Endothelial cell of umbilical vein (primary cell): ENCODE results near the gene LPCAT3. TPM values are rescaled to one million over a fixed set of nuclear protein-coding genes. Genes with fewer than 3 reads are reported as not detected.

Source experiments
- BruUV-seq: library from RNA; stranded (reverse); fragments of 400-500 nt; replicated peaks from 2 replicates; lab custom pipeline; 2021; lab: Mats Ljungman, UMichigan
- CTCF ChIA-PET: fragments of 300-600, 350-600 bp; sonication (Branson Sonifier 250); formaldehyde crosslinking; loops from one replicate; lab custom pipeline; 2021; ENCODE audit warnings: antibody characterized with exemption, inconsistent platforms; lab: Charles Lee
- POLR2A ChIA-PET: fragments of 300-600, 350-600 bp; sonication (Branson Sonifier 250); formaldehyde crosslinking; loops from one replicate; lab custom pipeline; 2021; ENCODE audit warnings: antibody characterized with exemption, inconsistent platforms; lab: Charles Lee
- DNase-seq: peaks from one replicate; pipeline ENCODE4 v3.0.0-alpha.2; 2011; ENCODE audit warnings: low read depth, low spot score
- FAIRE-seq: peaks from 2 replicates; lab custom pipeline; 2011; peaks lifted over from hg19 to GRCh38; lab: Jason Lieb, UNC
- H2AFZ ChIP-seq: 2 replicates; pipeline ENCODE4 v1.6.0; 2012; ENCODE audit warnings: low read depth, low read length, control low read depth, inconsistent platforms
- H3K27ac ChIP-seq: 2 replicates; pipeline ENCODE4 v1.5.1; 2011; ENCODE audit warnings: low read depth, mild to moderate bottlenecking, control low read depth, low read length, moderate library complexity; ENCODE audit not compliant: insufficient read depth
- H3K27me3 ChIP-seq, 2 experiments: 2 replicates each; pipeline versions ENCODE4 v1.6.0 to v1.6.1; 2011; ENCODE audit warnings: low read length in 2 of 2, mixed read lengths in 1 of 2; ENCODE audit not compliant: control insufficient read depth in 2 of 2, insufficient read depth in 2 of 2
- H3K36me3 ChIP-seq, 2 experiments: 2 replicates in 1 of 2; 3 replicates in 1 of 2; pipeline ENCODE4 v1.5.1; 2011; ENCODE audit warnings: low read length in 2 of 2, mild to moderate bottlenecking in 1 of 2, moderate library complexity in 1 of 2; ENCODE audit not compliant: control insufficient read depth in 2 of 2, insufficient read depth in 2 of 2; ENCODE audit errors: extremely low read depth in 1 of 2
- H3K4me1 ChIP-seq: 3 replicates; pipeline ENCODE4 v1.5.1; 2011; ENCODE audit warnings: mild to moderate bottlenecking, low read length; ENCODE audit not compliant: control insufficient read depth, insufficient read depth; ENCODE audit errors: extremely low read depth
- H3K4me2 ChIP-seq: 2 replicates; pipeline ENCODE4 v1.6.1; 2011; ENCODE audit warnings: low read length, control low read depth, mixed read lengths; ENCODE audit not compliant: insufficient read depth
- H3K4me3 ChIP-seq, 3 experiments: fragments of 200-600 bp in 1 of 3; sonication (generic), shearing (Covaris generic) in 1 of 3; replicated peaks in 1 of 3; 2 replicates each; pipeline ENCODE4 v1.5.1; 2011 to 2016; ENCODE audit warnings: control low read depth in 3 of 3, low read length in 3 of 3, mild to moderate bottlenecking in 2 of 3, inconsistent platforms in 1 of 3, low read depth in 1 of 3, moderate library complexity in 1 of 3; ENCODE audit not compliant: insufficient read depth in 1 of 3
- H3K79me2 ChIP-seq: 2 replicates; pipeline ENCODE4 v1.6.0; 2012; ENCODE audit warnings: low read length, inconsistent platforms; ENCODE audit not compliant: control insufficient read depth, insufficient read depth
- H3K9ac ChIP-seq: replicated peaks from 2 replicates; pipeline ENCODE3; 2011; ENCODE audit warnings: low read length, control low read depth; ENCODE audit not compliant: insufficient read depth; ENCODE audit errors: extremely low read depth
- H3K9me1 ChIP-seq: replicated peaks from 3 replicates; pipeline ENCODE4 v1.6.0; 2011; ENCODE audit warnings: mild to moderate bottlenecking, low read length; ENCODE audit not compliant: control insufficient read depth, insufficient read depth; ENCODE audit errors: extremely low read depth
- H3K9me3 ChIP-seq: replicated peaks from 2 replicates; pipeline ENCODE4 v1.5.1; 2012; ENCODE audit warnings: low read length, inconsistent platforms; ENCODE audit not compliant: control insufficient read depth, insufficient read depth
- H4K20me1 ChIP-seq: replicated peaks from 2 replicates; pipeline ENCODE3; 2011; ENCODE audit warnings: mild to moderate bottlenecking, low read length; ENCODE audit not compliant: control insufficient read depth, insufficient read depth; ENCODE audit errors: extremely low read depth
- EZH2 ChIP-seq: IDR thresholded peaks from 2 replicates; pipeline ENCODE4 v1.6.1; 2012; ENCODE audit warnings: borderline replicate concordance, low read depth, mild to moderate bottlenecking, moderate library complexity, low read length, inconsistent platforms; ENCODE audit not compliant: severe bottlenecking
- FOS ChIP-seq: IDR thresholded peaks from 2 replicates; pipeline ENCODE4 v1.6.1; 2011; ENCODE audit warnings: mild to moderate bottlenecking, low read length, moderate library complexity, borderline replicate concordance; ENCODE audit not compliant: insufficient read depth
- GATA2 ChIP-seq: IDR thresholded peaks from 2 replicates; pipeline ENCODE4 v1.7.0; 2011; ENCODE audit warnings: low read depth, mild to moderate bottlenecking, moderate library complexity, mixed read lengths, low read length; ENCODE audit not compliant: insufficient read length, insufficient read depth
- JUN ChIP-seq: IDR thresholded peaks from 2 replicates; pipeline ENCODE4 v1.6.1; 2011; ENCODE audit warnings: borderline replicate concordance, low read depth; ENCODE audit not compliant: insufficient read length, insufficient read depth
- MYC ChIP-seq: IDR thresholded peaks from one replicate; pipeline ENCODE4 v1.6.1; 2011; ENCODE audit warnings: mild to moderate bottlenecking, low read depth, low read length
- POLR2A ChIP-seq: IDR thresholded peaks from 2 replicates; pipeline ENCODE4 v1.6.1; 2012; ENCODE audit warnings: low read depth, mild to moderate bottlenecking, control low read depth, low read length
- POLR2AphosphoS5 ChIP-seq: IDR thresholded peaks from 2 replicates; pipeline ENCODE4 v1.6.1; 2012; ENCODE audit warnings: low read depth, mild to moderate bottlenecking, control low read depth, low read length, moderate library complexity; ENCODE audit not compliant: insufficient read depth
- dilution Hi-C: fragments of 300-500 bp; cut with MboI; formaldehyde crosslinking; loops from one replicate; pipeline ENCODE4 v1.15.0; 2019; ENCODE audit warnings: low sequenced_read_pairs; ENCODE audit not compliant: extremely low pct_ligation_motif_present
- intact Hi-C: fragments of 100-400 bp; cut with micrococcal nuclease; formaldehyde crosslinking; loops from one replicate; pipeline ENCODE4 v1.10.0; 2022
- polyA plus RNA-seq, 4 experiments: library from polyadenylated mRNA; depleted of rRNA in 3 of 4; stranded (reverse) in 3 of 4; unstranded in 1 of 4; fragments of >200 nt; gene quantifications; 2 replicates each; pipeline versions ENCODE4 v1.2.1 to v1.2.3, GENCODE V29; 2011 to 2012; ENCODE audit warnings: missing spikeins in 1 of 4
- total RNA-seq: library from RNA; stranded (reverse); gene quantifications from 2 replicates; pipeline ENCODE4 v1.2.3, GENCODE V29; 2021

The LPCAT3 gene
- total and polyA plus RNA-seq, 2 donors (not counting 3 experiments of a cell fraction or from before 2014, with no cell fraction given) = 29.5 to 36.0 TPM

- no peaks in the 10 kb centered on the region for H3K4me1 ChIP-seq
- intact Hi-C loops = no loop called here
- BruUV-seq = no TSS peak
- H4K20me1 ChIP-seq = no peaks in the 10 kb centered on the region
- H3K36me3 ChIP-seq = no peaks in the 10 kb centered on the region
- TF ChIP-seq POLR2A = no peak
- no peak for TF ChIP-seq POLR2AphosphoS5
- TF ChIP-seq JUN = no peak
- no peak for TF ChIP-seq EZH2
- no peak for TF ChIP-seq GATA2
- no peak for TF ChIP-seq FOS
- no peak for TF ChIP-seq MYC
- H3K27ac ChIP-seq = no peak overlapping the region
- H3K9me1 ChIP-seq = no peaks in the 10 kb centered on the region
- CTCF ChIA-PET = interaction anchor here (1.2 to 2.4 kb wide), 4 partner anchors 8 to 76 kb away, joined by 3 to 7 read pairs (median 4); partner anchors contain the start of genes C1RL and LPCAT3
- no peak for FAIRE-seq
- H3K9me3 ChIP-seq = no peaks in the 10 kb centered on the region
- POLR2A ChIA-PET = no interaction called here
- no peak overlapping the region for H3K4me2 ChIP-seq
- DNase-seq = no peak
- no peak overlapping the region for H2AFZ ChIP-seq
- peaks cover 5 to 8% of the 10 kb centered on the region in 2 experiments for H3K27me3 ChIP-seq
- H3K4me3 ChIP-seq = no peak overlapping the region
- dilution Hi-C loops = no loop called here
- H3K79me2 ChIP-seq = no peaks in the 10 kb centered on the region
- no peak overlapping the region for H3K9ac ChIP-seq
Measured at GRCh38 chr12:7032990-7033389, 14.7 kb upstream of the LPCAT3 start.

GRCh38 chr12:7031306-7031705 lies 13.0 kb upstream of the LPCAT3 start:
- CTCF ChIA-PET = no interaction called here
- TF ChIP-seq JUN (no peak), POLR2A (no peak)
- no peak overlapping the region for H3K9ac ChIP-seq

More at GRCh38 chr12:7031306-7031705, 13.0 kb upstream of the LPCAT3 start:
- Histone ChIP-seq H3K9me3 (no peaks in the 10 kb centered on the region), H3K4me1 (no peaks in the 10 kb centered on the region), H3K27me3 (peaks cover 5 to 8% of the 10 kb centered on the region in 2 experiments), H2AFZ (no peak overlapping the region), H3K27ac (no peak overlapping the region), H3K9me1 (no peaks in the 10 kb centered on the region), H4K20me1 (no peaks in the 10 kb centered on the region), H3K4me3 (no peak overlapping the region), H3K36me3 (no peaks in the 10 kb centered on the region), H3K4me2 (no peak overlapping the region), H3K79me2 (no peaks in the 10 kb centered on the region)
- FAIRE-seq (no peak), DNase-seq (no peak)
- dilution Hi-C loops (no loop called here), intact Hi-C loops (no loop called here)
- BruUV-seq = no TSS peak
- POLR2A ChIA-PET = no interaction called here
